HepG2 (cell line): ENCODE data around the gene ZNF512B. TPM values are rescaled to one million over a fixed set of nuclear protein-coding genes. Genes with fewer than 3 reads are reported as not detected.

Experiments used
- AGO2 ChIP-seq: fragments of 200-400 bp; formaldehyde crosslinking; optimal IDR thresholded peaks from 2 replicates; pipeline ENCODE3; 2017; ENCODE audit warnings: mild to moderate bottlenecking, low read depth, low read length, moderate library complexity
- ARNTL ChIP-seq: sonication (generic); formaldehyde crosslinking; IDR thresholded peaks from 2 replicates; pipeline ENCODE4 v1.4.0; 2020; ENCODE audit warnings: mild to moderate bottlenecking, missing genetic modification reagents
- DMTF1 ChIP-seq: sonication (generic); formaldehyde crosslinking; IDR thresholded peaks from 2 replicates; pipeline ENCODE4 v1.4.0; 2020; ENCODE audit warnings: mild to moderate bottlenecking, missing genetic modification reagents
- DPF2 ChIP-seq: sonication (generic); formaldehyde crosslinking; IDR thresholded peaks from 2 replicates; pipeline ENCODE4 v1.4.0; 2020; ENCODE audit warnings: mild to moderate bottlenecking, low read depth, missing genetic modification reagents, borderline replicate concordance
- DZIP1 ChIP-seq: sonication (generic); formaldehyde crosslinking; IDR thresholded peaks from 2 replicates; pipeline ENCODE4 v1.5.0; 2020; ENCODE audit warnings: mild to moderate bottlenecking, missing genetic modification reagents
- ETV6 ChIP-seq: sonication (generic); formaldehyde crosslinking; conservative IDR thresholded peaks from 2 replicates; pipeline ENCODE4 v1.4.0; 2020; ENCODE audit warnings: missing genetic modification reagents
- GTF3A ChIP-seq: sonication (generic); formaldehyde crosslinking; conservative IDR thresholded peaks from 2 replicates; pipeline ENCODE4 v1.4.0; 2020; ENCODE audit warnings: mild to moderate bottlenecking, missing genetic modification reagents
- HNRNPK ChIP-seq: fragments of 200-400 bp; formaldehyde crosslinking; IDR thresholded peaks from 2 replicates; pipeline ENCODE4 v1.6.1; 2018; ENCODE audit warnings: low read length, low read depth, moderate library complexity, mild to moderate bottlenecking; ENCODE audit not compliant: poor library complexity, severe bottlenecking
- KDM1A ChIP-seq: IDR thresholded peaks from 2 replicates; pipeline ENCODE4 v1.6.1; 2016; ENCODE audit warnings: missing compliant biosample characterization
- NFIB ChIP-seq: sonication (generic); formaldehyde crosslinking; IDR thresholded peaks from 2 replicates; pipeline ENCODE4 v1.9.0; 2021; ENCODE audit warnings: missing genetic modification reagents, mild to moderate bottlenecking, borderline replicate concordance
- POLR2AphosphoS2 ChIP-seq: IDR thresholded peaks from 2 replicates; pipeline ENCODE4 v1.6.1; 2011; ENCODE audit warnings: low read depth, low read length, improper control_type of control experiment
- POLR2G ChIP-seq: fragments of 200-400 bp; formaldehyde crosslinking; IDR thresholded peaks from 2 replicates; pipeline ENCODE4 v1.6.1; 2018; ENCODE audit warnings: mild to moderate bottlenecking, low read depth, low read length, moderate library complexity
- RBFOX2 ChIP-seq: fragments of 200-400 bp; formaldehyde crosslinking; IDR thresholded peaks from 2 replicates; pipeline ENCODE4 v1.6.1; 2017; ENCODE audit warnings: low read depth, mild to moderate bottlenecking, low read length
- SOX13 ChIP-seq, 3 experiments: fragments of 450-650 bp in 1 of 3; sonication (generic) in 1 of 3; formaldehyde crosslinking in 1 of 3; IDR thresholded peaks in 2 of 3; conservative IDR thresholded peaks in 1 of 3; 2 replicates each; pipeline versions ENCODE4 v1.5.0 to v1.6.1; 2016 to 2020; ENCODE audit warnings: antibody characterized with exemption in 1 of 3, mild to moderate bottlenecking in 1 of 3, missing compliant biosample characterization in 1 of 3, missing genetic modification reagents in 1 of 3, moderate library complexity in 1 of 3
- THAP7 ChIP-seq: sonication (generic); formaldehyde crosslinking; IDR thresholded peaks from 2 replicates; pipeline ENCODE4 v1.8.1; 2023; ENCODE audit warnings: mild to moderate bottlenecking, missing genetic modification reagents
- TIGD3 ChIP-seq: sonication (generic); formaldehyde crosslinking; IDR thresholded peaks from 2 replicates; pipeline ENCODE4 v1.5.1; 2020; ENCODE audit warnings: mild to moderate bottlenecking, missing genetic modification reagents, borderline replicate concordance
- ZBTB42 ChIP-seq: sonication (generic); formaldehyde crosslinking; IDR thresholded peaks from 2 replicates; pipeline ENCODE4 v1.5.0; 2020; ENCODE audit warnings: mild to moderate bottlenecking, missing genetic modification reagents
- ZC3H4 ChIP-seq: sonication (generic); formaldehyde crosslinking; IDR thresholded peaks from 2 replicates; pipeline ENCODE4 v1.4.0; 2020; ENCODE audit warnings: missing genetic modification reagents, borderline replicate concordance
- ZFP36L1 ChIP-seq: sonication (generic); formaldehyde crosslinking; IDR thresholded peaks from 2 replicates; pipeline ENCODE4 v1.8.0; 2022; ENCODE audit warnings: mild to moderate bottlenecking, missing genetic modification reagents, moderate library complexity
- ZNF354B ChIP-seq: sonication (generic); formaldehyde crosslinking; IDR thresholded peaks from 2 replicates; pipeline ENCODE4 v1.8.0; 2022; ENCODE audit warnings: mild to moderate bottlenecking, missing genetic modification reagents
- ZNF430 ChIP-seq: sonication (generic); formaldehyde crosslinking; IDR thresholded peaks from 2 replicates; pipeline ENCODE4 v1.9.0; 2021; ENCODE audit warnings: mild to moderate bottlenecking, missing genetic modification reagents
- ZNF512 ChIP-seq: sonication (generic); formaldehyde crosslinking; IDR thresholded peaks from 2 replicates; pipeline ENCODE4 v1.4.0; 2020; ENCODE audit warnings: mild to moderate bottlenecking, missing genetic modification reagents
- polyA plus RNA-seq, 8 experiments: library from polyadenylated mRNA; depleted of rRNA in 3 of 8; stranded (reverse) in 7 of 8; unstranded in 1 of 8; fragments of >200 nt; fragmentation: Illumina TruSeq in 4 of 8; extraction: Trizol in 4 of 8; gene quantifications; 2 replicates each; pipeline versions ENCODE4 v1.2.1 to v1.2.3, GENCODE V29; 2011 to 2016; ENCODE audit warnings: low read depth in 4 of 8, missing spikeins in 1 of 8, mixed read lengths in 1 of 8; ENCODE audit not compliant: insufficient read depth in 1 of 8
- total RNA-seq, 5 experiments: library from RNA; depleted of rRNA; stranded (reverse); fragments of >200 nt; fragmentation: Illumina TruSeq; extraction: Trizol; gene quantifications; 2 replicates each; pipeline ENCODE4 v1.2.3, GENCODE V29; 2016; ENCODE audit warnings: low read depth in 1 of 5

Gene ZNF512B
- total and polyA plus RNA-seq, 2 of the 13 experiments (the other 11 are each of a cell fraction or from before 2014, with no cell fraction given): 11.5 to 30.6 TPM

GRCh38 chr20:63964412-63964811 is 5.3 kb downstream of the ZNF512B start (continued):
- no peak for TF ChIP-seq SOX13 (IDR thresholded peaks at IDR 0.05)
- no peak for TF ChIP-seq SOX13 (CRISPR knock-in tag; conservative IDR thresholded peaks at IDR 0.05 in 1 of 2, IDR thresholded peaks at IDR 0.05 in 1 of 2)
- TF ChIP-seq RBFOX2: peak; percentile 76
- no peak for TF ChIP-seq DZIP1 (CRISPR knock-in tag)
- TF ChIP-seq KDM1A (CRISPR knock-in tag): no peak
- no peak for TF ChIP-seq DPF2 (CRISPR knock-in tag)
- TF ChIP-seq ARNTL (CRISPR knock-in tag): no peak
- no peak for TF ChIP-seq GTF3A (CRISPR knock-in tag)
- peak; percentile 33; the same call in 1 of the 2 replicates for TF ChIP-seq POLR2G
- no peak for TF ChIP-seq NFIB (CRISPR knock-in tag)
- TF ChIP-seq HNRNPK: no peak
- TF ChIP-seq AGO2: peak; percentile 82
- TF ChIP-seq POLR2AphosphoS2: no peak
- no peak for TF ChIP-seq TIGD3 (CRISPR knock-in tag)
- no peak for TF ChIP-seq ZNF430 (CRISPR knock-in tag)
- TF ChIP-seq ZC3H4: no peak
- TF ChIP-seq ZNF512 (CRISPR knock-in tag): no peak
- no peak for TF ChIP-seq ETV6 (CRISPR knock-in tag)
- no peak for TF ChIP-seq ZNF354B
- no peak for TF ChIP-seq ZFP36L1
- TF ChIP-seq DMTF1 (CRISPR knock-in tag): no peak
- no peak for TF ChIP-seq ZBTB42 (CRISPR knock-in tag)
- no peak for TF ChIP-seq THAP7
